Left ventricle myocardium inferior (tissue), 1 donor: ENCODE data around the gene IFT172. TPM values are rescaled to one million over a fixed set of nuclear protein-coding genes. Genes with fewer than 3 reads are reported as not detected.
"Not testable (repeated sequence)": the region's sequence is repeated elsewhere in the genome, so short reads cannot be mapped to it uniquely, and the experiment has no call there.

Experiments used
- DNase-seq: peaks from one replicate; pipeline ENCODE4 v3.0.0-alpha.2; 2020
- H3K27ac ChIP-seq: fragments of 200-600 bp; replicated peaks from 2 replicates; pipeline ENCODE4 v1.8.0; 2021
- H3K27me3 ChIP-seq: fragments of 200-600 bp; 2 replicates; pipeline ENCODE4 v1.8.0; 2021; ENCODE audit warnings: low read depth
- H3K36me3 ChIP-seq: fragments of 200-600 bp; 2 replicates; pipeline ENCODE4 v1.8.0; 2021
- H3K4me1 ChIP-seq: fragments of 200-600 bp; 2 replicates; pipeline ENCODE4 v1.8.0; 2021
- H3K4me3 ChIP-seq: fragments of 200-600 bp; 2 replicates; pipeline ENCODE4 v1.8.0; 2021; ENCODE audit warnings: mild to moderate bottlenecking, moderate library complexity
- H3K9me3 ChIP-seq: fragments of 200-600 bp; replicated peaks from 2 replicates; pipeline ENCODE4 v1.8.0; 2021
- intact Hi-C: fragments of 100-400 bp; cut with micrococcal nuclease; formaldehyde crosslinking; loops from one replicate; pipeline ENCODE4 v1.11.0; 2022
- long read RNA-seq: library from polyadenylated mRNA; unstranded; transcript quantifications from one replicate; pipeline ENCODE4 v2.0.0, GENCODE V29; 2021
- total RNA-seq: library from RNA; stranded (reverse); fragmentation: NEBNext Ultra II Directional; extraction: Animal tissue kit (Norgen Biotek cat#: 25700); gene quantifications from one replicate; pipeline ENCODE4 v1.2.1, GENCODE V29; 2021
- TF ChIP-seq, protein P1 (sequence below): fragments of 200-600 bp; IDR thresholded peaks from 2 replicates; pipeline ENCODE4 v1.8.0; 2021; ENCODE audit warnings: antibody characterized with exemption, mild to moderate bottlenecking, borderline replicate concordance
- donor health status: DM: no; HTN: yes; CAD: no; lungs with severe emphysema.

Gene IFT172, protein sequence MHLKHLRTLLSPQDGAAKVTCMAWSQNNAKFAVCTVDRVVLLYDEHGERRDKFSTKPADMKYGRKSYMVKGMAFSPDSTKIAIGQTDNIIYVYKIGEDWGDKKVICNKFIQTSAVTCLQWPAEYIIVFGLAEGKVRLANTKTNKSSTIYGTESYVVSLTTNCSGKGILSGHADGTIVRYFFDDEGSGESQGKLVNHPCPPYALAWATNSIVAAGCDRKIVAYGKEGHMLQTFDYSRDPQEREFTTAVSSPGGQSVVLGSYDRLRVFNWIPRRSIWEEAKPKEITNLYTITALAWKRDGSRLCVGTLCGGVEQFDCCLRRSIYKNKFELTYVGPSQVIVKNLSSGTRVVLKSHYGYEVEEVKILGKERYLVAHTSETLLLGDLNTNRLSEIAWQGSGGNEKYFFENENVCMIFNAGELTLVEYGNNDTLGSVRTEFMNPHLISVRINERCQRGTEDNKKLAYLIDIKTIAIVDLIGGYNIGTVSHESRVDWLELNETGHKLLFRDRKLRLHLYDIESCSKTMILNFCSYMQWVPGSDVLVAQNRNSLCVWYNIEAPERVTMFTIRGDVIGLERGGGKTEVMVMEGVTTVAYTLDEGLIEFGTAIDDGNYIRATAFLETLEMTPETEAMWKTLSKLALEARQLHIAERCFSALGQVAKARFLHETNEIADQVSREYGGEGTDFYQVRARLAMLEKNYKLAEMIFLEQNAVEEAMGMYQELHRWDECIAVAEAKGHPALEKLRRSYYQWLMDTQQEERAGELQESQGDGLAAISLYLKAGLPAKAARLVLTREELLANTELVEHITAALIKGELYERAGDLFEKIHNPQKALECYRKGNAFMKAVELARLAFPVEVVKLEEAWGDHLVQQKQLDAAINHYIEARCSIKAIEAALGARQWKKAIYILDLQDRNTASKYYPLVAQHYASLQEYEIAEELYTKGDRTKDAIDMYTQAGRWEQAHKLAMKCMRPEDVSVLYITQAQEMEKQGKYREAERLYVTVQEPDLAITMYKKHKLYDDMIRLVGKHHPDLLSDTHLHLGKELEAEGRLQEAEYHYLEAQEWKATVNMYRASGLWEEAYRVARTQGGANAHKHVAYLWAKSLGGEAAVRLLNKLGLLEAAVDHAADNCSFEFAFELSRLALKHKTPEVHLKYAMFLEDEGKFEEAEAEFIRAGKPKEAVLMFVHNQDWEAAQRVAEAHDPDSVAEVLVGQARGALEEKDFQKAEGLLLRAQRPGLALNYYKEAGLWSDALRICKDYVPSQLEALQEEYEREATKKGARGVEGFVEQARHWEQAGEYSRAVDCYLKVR (N-terminal part only)
- total RNA-seq, result 21.8 TPM
- long read RNA-seq, full-length matches to known transcripts, result 1 of 15 reads
- long read RNA-seq, partial matches to known transcripts, result 6 of 15 reads
- long read RNA-seq, other reads (novel, unspliced or antisense), result 8 of 15 reads

DNA sequence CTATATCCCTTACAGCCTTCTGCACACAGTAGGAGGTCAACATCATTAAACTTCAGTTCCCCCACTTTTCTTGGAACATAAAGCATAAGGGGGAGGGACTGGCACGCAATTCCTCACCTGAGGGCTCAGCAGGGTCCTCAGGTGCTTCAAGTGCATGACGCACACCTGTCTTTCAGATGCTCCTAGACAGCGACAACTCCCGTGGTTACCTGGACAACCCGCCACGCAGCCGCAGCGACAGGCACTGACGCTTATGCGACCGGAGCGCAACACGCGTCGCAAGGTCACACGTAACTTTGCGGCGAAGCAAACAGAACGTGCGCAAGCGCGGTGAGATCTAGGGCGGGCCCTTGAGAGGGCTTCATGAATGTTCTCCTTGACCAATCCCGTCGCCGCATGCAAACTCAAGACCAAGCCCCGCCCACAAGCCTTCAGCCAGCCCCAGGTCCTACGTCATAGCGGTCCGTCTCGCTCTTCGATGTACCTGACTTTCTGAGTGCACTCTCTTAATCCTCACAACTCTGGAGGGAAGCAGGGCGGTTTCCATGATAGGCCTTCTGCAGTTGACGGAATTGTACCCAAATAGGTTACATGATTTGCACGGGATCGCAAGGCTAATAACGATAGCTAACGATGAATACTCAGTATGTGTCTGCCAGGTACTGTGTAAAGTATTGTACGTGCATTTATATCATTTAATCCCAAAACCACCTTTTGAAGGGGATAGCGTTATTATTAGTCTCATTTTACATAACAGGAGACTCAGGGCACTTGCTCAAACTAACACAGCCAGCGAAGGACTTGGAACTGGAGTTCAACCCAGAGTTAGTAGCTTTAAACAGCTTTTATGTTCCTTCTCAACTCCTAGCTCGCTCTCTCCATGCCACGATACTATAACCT lies at the start of gene IFT172:
TSS of gene IFT172 (minus strand) at position 246 of the 900 bp plus-strand sequence. CDS start at position 156, 90 bp downstream.
- Histone ChIP-seq H3K27me3 (peaks cover 6% of the 10 kb centered on the region), H3K36me3 (peaks cover 8% of the 10 kb centered on the region), H3K4me3 (peak within 1 kb of the TSS; percentile 80), H3K27ac (peak within 1 kb of the TSS; percentile 69), H3K4me1 (peaks cover 35% of the 10 kb centered on the region), H3K9me3 (no peaks in the 10 kb centered on the region)
- peak; percentile 99 for DNase-seq
- TF ChIP-seq, protein P1, sequence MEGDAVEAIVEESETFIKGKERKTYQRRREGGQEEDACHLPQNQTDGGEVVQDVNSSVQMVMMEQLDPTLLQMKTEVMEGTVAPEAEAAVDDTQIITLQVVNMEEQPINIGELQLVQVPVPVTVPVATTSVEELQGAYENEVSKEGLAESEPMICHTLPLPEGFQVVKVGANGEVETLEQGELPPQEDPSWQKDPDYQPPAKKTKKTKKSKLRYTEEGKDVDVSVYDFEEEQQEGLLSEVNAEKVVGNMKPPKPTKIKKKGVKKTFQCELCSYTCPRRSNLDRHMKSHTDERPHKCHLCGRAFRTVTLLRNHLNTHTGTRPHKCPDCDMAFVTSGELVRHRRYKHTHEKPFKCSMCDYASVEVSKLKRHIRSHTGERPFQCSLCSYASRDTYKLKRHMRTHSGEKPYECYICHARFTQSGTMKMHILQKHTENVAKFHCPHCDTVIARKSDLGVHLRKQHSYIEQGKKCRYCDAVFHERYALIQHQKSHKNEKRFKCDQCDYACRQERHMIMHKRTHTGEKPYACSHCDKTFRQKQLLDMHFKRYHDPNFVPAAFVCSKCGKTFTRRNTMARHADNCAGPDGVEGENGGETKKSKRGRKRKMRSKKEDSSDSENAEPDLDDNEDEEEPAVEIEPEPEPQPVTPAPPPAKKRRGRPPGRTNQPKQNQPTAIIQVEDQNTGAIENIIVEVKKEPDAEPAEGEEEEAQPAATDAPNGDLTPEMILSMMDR, result no peak
- intact Hi-C loops, result no loop called here

DNA sequence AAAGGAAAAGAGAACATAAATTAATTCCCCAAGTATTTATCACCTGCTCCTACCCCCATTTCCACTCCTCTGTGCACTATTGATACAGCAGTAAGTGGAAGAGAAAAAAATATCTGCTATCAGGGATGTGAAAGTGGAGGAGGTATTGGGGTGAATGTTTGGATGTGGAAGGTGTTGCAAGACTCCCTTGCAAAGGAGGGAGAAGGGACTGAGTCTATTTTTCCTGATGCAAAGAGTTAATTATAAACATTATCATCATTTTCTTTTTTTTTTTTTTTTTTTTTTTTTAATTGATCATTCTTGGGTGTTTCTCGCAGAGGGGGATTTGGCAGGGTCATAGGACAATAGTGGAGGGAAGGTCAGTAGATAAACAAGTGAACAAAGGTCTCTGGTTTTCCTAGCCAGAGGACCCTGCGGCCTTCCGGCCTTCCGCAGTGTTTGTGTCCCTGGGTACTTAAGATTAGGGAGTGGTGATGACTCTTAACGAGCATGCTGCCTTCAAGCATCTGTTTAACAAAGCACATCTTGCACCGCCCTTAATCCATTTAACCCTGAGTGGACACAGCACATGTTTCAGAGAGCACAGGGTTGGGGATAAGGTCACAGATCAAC lies 49.4 kb upstream of the IFT172 start:
- H3K4me1 ChIP-seq, H3K36me3 ChIP-seq, H3K9me3 ChIP-seq, H3K4me3 ChIP-seq, intact Hi-C loops, H3K27ac ChIP-seq, DNase-seq: not testable (repeated sequence)
- peaks cover 28% of the 10 kb centered on the region for H3K27me3 ChIP-seq

DNA sequence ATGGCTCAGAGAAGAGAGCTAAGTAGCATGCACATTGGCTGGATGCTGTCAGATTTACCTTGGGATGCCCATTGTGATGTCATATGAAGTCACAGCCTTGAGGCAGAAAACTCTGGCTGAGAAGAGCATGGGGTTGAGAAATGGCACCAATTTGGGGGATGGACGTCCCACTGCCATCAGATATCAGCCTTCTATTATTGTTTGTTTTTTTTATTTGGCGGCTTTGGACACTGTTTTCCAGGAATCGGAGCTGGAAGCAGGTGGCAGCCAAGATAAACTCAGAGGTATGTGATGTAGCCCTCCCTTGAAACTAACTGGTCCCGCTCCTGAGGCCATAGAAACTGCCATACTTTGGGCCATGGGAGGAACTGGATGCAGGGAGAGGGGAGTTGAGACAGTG lies 47.7 kb upstream of the IFT172 start:
- H3K36me3 ChIP-seq, result no peaks in the 10 kb centered on the region
- H3K27me3 ChIP-seq, result peaks cover 28% of the 10 kb centered on the region
- TF ChIP-seq, protein P1, result no peak
- H3K9me3 ChIP-seq, result no peaks in the 10 kb centered on the region
- H3K4me1 ChIP-seq, result no peaks in the 10 kb centered on the region
- DNase-seq, result no peak
- intact Hi-C loops, result no loop called here
- no peak overlapping the region for H3K27ac ChIP-seq
- no peak overlapping the region for H3K4me3 ChIP-seq

DNA sequence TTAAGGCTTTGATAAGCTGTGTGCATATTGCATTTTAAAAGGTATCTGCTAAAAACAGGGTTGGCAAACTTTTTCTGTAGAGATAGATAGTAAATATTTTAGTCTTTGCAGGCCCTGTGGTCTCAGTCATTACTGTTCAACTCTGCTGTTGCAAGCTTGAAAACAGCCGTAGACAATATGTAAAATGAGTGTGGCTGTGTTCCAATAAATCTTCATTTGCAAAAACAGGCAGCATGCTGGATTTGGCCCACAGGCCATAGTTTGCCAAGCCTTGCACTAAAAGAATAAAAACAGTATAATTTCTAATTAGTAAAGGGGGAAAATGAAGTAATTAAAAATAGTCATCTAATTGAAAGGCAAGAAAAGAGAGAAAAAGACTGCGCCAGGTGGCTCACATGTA lies 42.4 kb upstream of the IFT172 start:
- intact Hi-C loops, result no loop called here
- Histone ChIP-seq H3K27ac (no peak overlapping the region), H3K4me3 (no peak overlapping the region), H3K9me3 (no peaks in the 10 kb centered on the region), H3K27me3 (peaks cover 47% of the 10 kb centered on the region), H3K4me1 (no peaks in the 10 kb centered on the region), H3K36me3 (no peaks in the 10 kb centered on the region)
- TF ChIP-seq, protein P1, result no peak
- no peak for DNase-seq

DNA sequence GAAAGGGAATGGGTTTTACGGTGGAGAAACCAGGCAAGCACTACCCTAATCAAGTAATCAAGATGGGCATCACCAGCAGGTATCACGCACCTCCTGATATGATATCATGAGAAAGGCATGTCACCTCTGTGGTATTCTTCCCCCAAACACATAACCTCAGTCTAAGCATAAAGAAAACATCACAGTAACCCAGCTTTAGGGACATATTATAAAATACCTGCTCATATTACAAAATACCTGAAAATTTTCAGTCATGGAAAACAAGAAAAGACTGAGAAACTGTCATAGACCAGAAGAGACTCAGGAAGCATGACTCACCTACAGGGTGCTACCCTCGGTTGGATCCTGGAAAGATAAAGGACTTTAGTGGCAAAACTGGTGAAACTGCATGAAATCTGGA lies 37.6 kb upstream of the IFT172 start:
- H3K27me3 ChIP-seq, result peaks cover 34% of the 10 kb centered on the region
- intact Hi-C loops, result no loop called here
- TF ChIP-seq, protein P1, result no peak
- H3K4me3 ChIP-seq, result no peak overlapping the region
- H3K4me1 ChIP-seq, result no peaks in the 10 kb centered on the region
- H3K36me3 ChIP-seq, result no peaks in the 10 kb centered on the region
- no peak for DNase-seq
- no peaks in the 10 kb centered on the region for H3K9me3 ChIP-seq
- H3K27ac ChIP-seq, result no peak overlapping the region
